Gastrocnemius medialis (tissue), 4 donors: Measurements from ENCODE around the gene RPP30. TPM values are rescaled to one million over a fixed set of nuclear protein-coding genes. Genes with fewer than 3 reads are reported as not detected.
A peak's percentile ranks its signal among the peaks of the same experiment; 100 is the strongest.

Source experiments
- ATAC-seq, 2 donors: fragments of 150-250 bp; one replicate each; pipeline ENCODE4 v1.9.1; 2016
- DNase-seq, 2 donors: peaks; one replicate each; pipeline ENCODE4 v3.0.0-alpha.2; 2019
- H3K27ac ChIP-seq, 4 donors: fragments of 200-600 bp; sonication (generic); 1 replicate in 1 of 4; 2 replicates in 3 of 4; pipeline ENCODE4 v1.5.1; 2016 to 2018; ENCODE audit warnings: mild to moderate bottlenecking in 2 of 4, moderate library complexity in 1 of 4
- H3K27me3 ChIP-seq, 3 donors: fragments of 200-600 bp; sonication (generic) in 2 of 3; 1 replicate in 1 of 3; 2 replicates in 2 of 3; pipeline versions ENCODE4 v1.5.1 to v1.6.0; 2016 to 2019; ENCODE audit warnings: mild to moderate bottlenecking in 1 of 3, moderate library complexity in 1 of 3
- H3K36me3 ChIP-seq, 2 donors: fragments of 200-600 bp; sonication (generic) in 1 of 2; one replicate each; pipeline ENCODE4 v1.5.1; 2017 to 2018
- H3K4me1 ChIP-seq, 2 donors: fragments of 200-600 bp; sonication (generic) in 1 of 2; one replicate each; pipeline ENCODE4 v1.5.1; 2016 to 2017; ENCODE audit warnings: mild to moderate bottlenecking in 2 of 2
- H3K4me3 ChIP-seq, 4 donors: fragments of 200-600 bp; sonication (generic) in 3 of 4; 1 replicate in 1 of 4; 2 replicates in 3 of 4; pipeline ENCODE4 v1.5.1; 2016 to 2019; ENCODE audit warnings: mild to moderate bottlenecking in 2 of 4
- H3K9me3 ChIP-seq, 3 donors: fragments of 200-600 bp; sonication (generic) in 2 of 3; 1 replicate in 1 of 3; 2 replicates in 2 of 3; pipeline ENCODE4 v1.5.1; 2016 to 2019
- POLR2A ChIP-seq, 2 donors: fragments of 450-650 bp; IDR thresholded peaks; one replicate each; pipeline ENCODE4 v1.6.1; 2017; ENCODE audit warnings: antibody characterized with exemption in 2 of 2, mild to moderate bottlenecking in 2 of 2, moderate library complexity in 2 of 2
- in situ Hi-C, 4 donors: fragments of 200-750 bp; cut with MboI; loops; one replicate each; pipeline versions ENCODE4 v1.15.0 to v1.8.0; 2017; ENCODE audit warnings: low sequenced_read_pairs in 4 of 4
- intact Hi-C: fragments of 100-400 bp; cut with DNase I; formaldehyde crosslinking; loops from one replicate; pipeline ENCODE4 v1.15.1; 2023; ENCODE audit warnings: low total_unique reads
- total RNA-seq, 4 donors: library from RNA; depleted of rRNA; stranded (reverse); fragments of >200 nt; gene quantifications; one replicate each; pipeline versions ENCODE4 v1.1.0 to v1.2.3, GENCODE V29; 2016
- TF ChIP-seq, protein P1 (sequence below), 5 experiments: fragments of 450-650 bp in 3 of 5; fragments of 200-600 bp in 2 of 5; sonication (generic) in 2 of 5; IDR thresholded peaks in 4 of 5; conservative IDR thresholded peaks in 1 of 5; 1 replicate in 4 of 5; 2 replicates in 1 of 5; pipeline ENCODE4 v1.5.1; 2016 to 2019; ENCODE audit warnings: antibody characterized with exemption in 5 of 5, mild to moderate bottlenecking in 3 of 5, moderate library complexity in 3 of 5

The RPP30 gene
- total RNA-seq, 4 donors from 2014 or later = 20.4 to 44.9 (median 31.3) TPM

DNA sequence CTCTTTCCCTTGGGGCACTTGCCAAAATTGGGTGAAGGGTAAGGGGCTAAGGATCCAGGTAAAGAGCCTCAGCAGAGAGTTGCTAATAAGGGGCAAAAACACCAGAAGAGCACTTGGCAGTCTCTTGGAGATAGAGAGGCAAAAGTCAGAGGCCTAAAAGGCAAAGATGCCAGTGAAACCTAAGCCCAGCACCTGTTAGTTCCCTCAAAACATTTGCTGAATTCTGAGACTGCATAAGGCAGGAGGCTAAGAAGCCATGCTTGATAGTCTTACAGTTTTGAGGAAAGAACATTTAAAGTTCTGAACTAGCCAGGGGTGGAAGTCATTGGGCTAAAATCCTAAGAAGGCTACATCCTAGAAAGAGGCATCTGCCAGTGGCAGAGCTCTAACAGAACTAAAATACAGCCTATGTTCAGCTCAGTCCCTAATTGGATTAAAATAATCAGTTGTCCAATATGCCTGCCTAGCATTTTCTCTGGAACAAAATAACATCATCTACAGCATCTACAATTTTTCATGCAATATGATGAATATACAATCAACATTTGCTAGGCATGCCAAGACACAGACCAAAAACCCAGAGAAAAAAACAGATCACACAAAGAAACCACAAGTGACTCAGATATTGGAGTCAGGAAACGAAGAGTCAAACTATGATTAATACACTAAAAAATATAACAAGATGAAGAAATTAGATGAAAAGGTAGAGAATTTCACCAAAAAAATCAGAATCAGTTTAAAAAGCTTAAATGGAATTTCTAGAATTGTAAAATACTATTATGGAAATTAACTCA lies 21.6 kb upstream of the RPP30 start:
- no peak overlapping the region for H3K4me3 ChIP-seq
- TF ChIP-seq, protein P1, sequence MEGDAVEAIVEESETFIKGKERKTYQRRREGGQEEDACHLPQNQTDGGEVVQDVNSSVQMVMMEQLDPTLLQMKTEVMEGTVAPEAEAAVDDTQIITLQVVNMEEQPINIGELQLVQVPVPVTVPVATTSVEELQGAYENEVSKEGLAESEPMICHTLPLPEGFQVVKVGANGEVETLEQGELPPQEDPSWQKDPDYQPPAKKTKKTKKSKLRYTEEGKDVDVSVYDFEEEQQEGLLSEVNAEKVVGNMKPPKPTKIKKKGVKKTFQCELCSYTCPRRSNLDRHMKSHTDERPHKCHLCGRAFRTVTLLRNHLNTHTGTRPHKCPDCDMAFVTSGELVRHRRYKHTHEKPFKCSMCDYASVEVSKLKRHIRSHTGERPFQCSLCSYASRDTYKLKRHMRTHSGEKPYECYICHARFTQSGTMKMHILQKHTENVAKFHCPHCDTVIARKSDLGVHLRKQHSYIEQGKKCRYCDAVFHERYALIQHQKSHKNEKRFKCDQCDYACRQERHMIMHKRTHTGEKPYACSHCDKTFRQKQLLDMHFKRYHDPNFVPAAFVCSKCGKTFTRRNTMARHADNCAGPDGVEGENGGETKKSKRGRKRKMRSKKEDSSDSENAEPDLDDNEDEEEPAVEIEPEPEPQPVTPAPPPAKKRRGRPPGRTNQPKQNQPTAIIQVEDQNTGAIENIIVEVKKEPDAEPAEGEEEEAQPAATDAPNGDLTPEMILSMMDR (IDR thresholded peaks at IDR 0.05 in 4 of 5, conservative IDR thresholded peaks at IDR 0.05 in 1 of 5) = no peak
- no peak for TF ChIP-seq POLR2A (IDR thresholded peaks at IDR 0.05)
- intact Hi-C loops (no loop called here), in situ Hi-C loops (loop anchor here in 1 of 4 donors (25.0 kb wide), 1 partner anchor 1063 kb away; no protein-coding TSS in a partner anchor)
- H3K36me3 ChIP-seq = no peaks in the 10 kb centered on the region
- DNase-seq (no peak), ATAC-seq (no peak)
- H3K27me3 ChIP-seq = peaks cover 7 to 18% (median 17%) of the 10 kb centered on the region in 3 donors
- H3K4me1 ChIP-seq = no peaks in the 10 kb centered on the region
- H3K9me3 ChIP-seq = no peaks in the 10 kb centered on the region
- H3K27ac ChIP-seq = peak overlapping the region in 1 of 4 donors; percentile 10

DNA sequence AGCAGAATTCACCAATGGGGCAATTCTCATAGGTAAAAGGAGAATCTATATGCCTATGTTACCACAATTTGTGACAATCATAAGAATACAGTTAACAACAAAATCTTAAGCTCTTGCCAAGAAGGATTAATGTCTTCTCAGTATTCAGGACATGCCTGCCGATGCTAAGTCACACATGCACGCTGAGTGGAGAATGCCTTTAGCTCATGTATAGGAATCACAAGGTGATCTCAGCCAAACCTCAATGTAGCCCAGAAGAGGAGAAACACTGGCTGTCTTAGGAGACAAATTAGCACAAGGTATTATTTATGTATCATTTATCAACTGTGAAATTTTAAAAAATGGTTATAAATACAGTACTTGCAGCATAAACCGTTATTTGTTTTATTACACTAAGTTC lies 16.6 kb upstream of the RPP30 start:
- peaks cover 0 to 5% of the 10 kb centered on the region in 2 donors for H3K4me1 ChIP-seq
- no peaks in the 10 kb centered on the region for H3K9me3 ChIP-seq
- H3K4me3 ChIP-seq = no peak overlapping the region
- H3K27me3 ChIP-seq = peaks cover 27 to 40% (median 38%) of the 10 kb centered on the region in 3 donors
- no peak overlapping the region for H3K27ac ChIP-seq
- intact Hi-C loops = no loop called here
- ATAC-seq (no peak), DNase-seq (no peak)
- TF ChIP-seq, protein P1 (IDR thresholded peaks at IDR 0.05 in 4 of 5, conservative IDR thresholded peaks at IDR 0.05 in 1 of 5) = no peak
- no peak for TF ChIP-seq POLR2A (IDR thresholded peaks at IDR 0.05)
- in situ Hi-C loops = loop anchor here in 1 of 4 donors (25.0 kb wide), 1 partner anchor 1068 kb away; no protein-coding TSS in a partner anchor
- no peaks in the 10 kb centered on the region for H3K36me3 ChIP-seq

DNA sequence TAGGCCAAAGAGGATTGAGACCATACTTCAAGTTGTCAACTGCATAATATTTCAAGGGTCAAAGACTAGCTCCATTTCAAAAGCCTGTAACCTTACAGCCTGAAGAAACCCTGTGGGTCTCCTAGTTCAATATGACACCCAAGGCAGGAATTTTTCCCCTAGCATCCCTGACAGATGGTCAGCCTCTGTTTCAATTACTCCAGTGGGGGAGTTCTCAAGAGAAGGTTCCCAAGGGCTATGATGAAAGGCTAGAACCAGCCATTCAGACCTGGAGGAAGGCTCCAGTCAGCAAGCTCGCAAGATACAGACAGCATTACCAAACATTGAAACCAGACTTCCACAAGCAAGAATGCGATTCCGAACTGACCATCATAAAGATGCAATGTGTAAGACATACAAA lies 15.5 kb upstream of the RPP30 start:
- Histone ChIP-seq H3K36me3 (no peaks in the 10 kb centered on the region), H3K9me3 (no peaks in the 10 kb centered on the region), H3K4me1 (peaks cover 0 to 5% of the 10 kb centered on the region in 2 donors), H3K27me3 (peaks cover 27 to 40% (median 38%) of the 10 kb centered on the region in 3 donors), H3K27ac (no peak overlapping the region), H3K4me3 (peak overlapping the region in 1 of 4 donors; percentile 65)
- intact Hi-C loops (no loop called here), in situ Hi-C loops (loop anchor here in 1 of 4 donors (25.0 kb wide), 1 partner anchor 1069 kb away; no protein-coding TSS in a partner anchor)
- ATAC-seq (no peak), DNase-seq (no peak)
- TF ChIP-seq, protein P1 (IDR thresholded peaks at IDR 0.05 in 4 of 5, conservative IDR thresholded peaks at IDR 0.05 in 1 of 5) = no peak
- no peak for TF ChIP-seq POLR2A (IDR thresholded peaks at IDR 0.05)

DNA sequence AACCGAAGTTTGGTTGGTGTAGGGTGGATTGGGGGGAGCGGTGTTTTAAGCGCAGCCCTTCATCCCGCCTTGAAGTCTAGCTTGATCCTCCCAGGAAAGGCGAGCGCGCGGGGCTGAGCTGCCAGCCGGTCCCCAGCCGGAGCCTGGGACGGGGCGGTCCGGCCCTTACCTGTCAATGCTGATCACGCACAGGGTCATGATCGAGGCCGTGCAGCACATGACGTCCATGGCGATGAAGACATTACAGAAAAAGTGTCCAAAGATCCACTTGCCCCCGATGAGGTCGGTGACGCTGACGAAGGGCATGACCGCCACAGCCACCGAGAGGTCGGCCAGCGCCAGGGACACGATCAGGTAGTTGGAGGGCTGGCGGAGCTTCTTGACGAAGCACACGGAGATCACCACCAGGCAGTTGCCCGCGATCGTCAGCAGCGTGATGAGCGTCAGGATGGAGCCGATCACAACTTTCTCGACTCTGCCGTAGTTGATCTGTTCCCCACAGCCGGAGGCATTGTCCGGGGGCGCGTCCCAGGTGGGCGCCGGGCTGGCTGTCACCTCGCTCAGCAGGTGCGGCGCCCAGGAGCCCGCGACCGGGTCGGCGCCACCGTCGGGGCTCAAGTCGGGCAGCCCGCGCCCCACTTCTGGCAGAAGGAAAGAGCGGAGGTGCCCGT lies 14.7 kb upstream of the RPP30 start:
- Histone ChIP-seq H3K27ac (peak overlapping the region in 1 of 4 donors; percentile 66), H3K9me3 (no peaks in the 10 kb centered on the region), H3K4me1 (peaks cover 0 to 5% of the 10 kb centered on the region in 2 donors), H3K4me3 (peak overlapping the region; percentile 62 to 82 (median 68)), H3K36me3 (no peaks in the 10 kb centered on the region), H3K27me3 (peaks cover 27 to 40% (median 38%) of the 10 kb centered on the region in 3 donors)
- DNase-seq = no peak
- ATAC-seq = peak; percentile 16 to 29
- intact Hi-C loops (no loop called here), in situ Hi-C loops (loop anchor here in 1 of 4 donors (25.0 kb wide), 1 partner anchor 1070 kb away; no protein-coding TSS in a partner anchor)
- TF ChIP-seq, protein P1 (IDR thresholded peaks at IDR 0.05 in 4 of 5, conservative IDR thresholded peaks at IDR 0.05 in 1 of 5) = no peak
- TF ChIP-seq POLR2A (IDR thresholded peaks at IDR 0.05) = no peak
